ENCODE measurements around the gene MPPED2.

DNA sequence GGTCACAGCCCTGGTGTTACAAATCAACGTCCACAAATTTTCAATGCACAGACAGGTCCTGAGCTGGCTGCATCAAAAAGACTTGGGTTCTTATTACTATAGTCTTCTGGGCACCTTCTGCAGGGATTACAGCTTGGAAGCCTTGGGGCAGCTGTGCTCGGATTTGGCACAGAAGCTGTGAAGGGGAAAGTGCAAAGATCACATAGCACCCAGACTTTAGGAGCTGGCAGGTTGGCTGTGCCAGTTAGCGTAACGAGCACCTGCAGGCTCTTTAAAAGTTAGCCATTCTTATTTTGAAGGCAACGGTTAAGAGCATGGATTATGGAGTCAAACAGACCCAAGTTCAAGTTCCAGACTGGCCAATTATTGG, 162.9 kb downstream of the MPPED2 start:
- TF ChIP-seq, protein P1, sequence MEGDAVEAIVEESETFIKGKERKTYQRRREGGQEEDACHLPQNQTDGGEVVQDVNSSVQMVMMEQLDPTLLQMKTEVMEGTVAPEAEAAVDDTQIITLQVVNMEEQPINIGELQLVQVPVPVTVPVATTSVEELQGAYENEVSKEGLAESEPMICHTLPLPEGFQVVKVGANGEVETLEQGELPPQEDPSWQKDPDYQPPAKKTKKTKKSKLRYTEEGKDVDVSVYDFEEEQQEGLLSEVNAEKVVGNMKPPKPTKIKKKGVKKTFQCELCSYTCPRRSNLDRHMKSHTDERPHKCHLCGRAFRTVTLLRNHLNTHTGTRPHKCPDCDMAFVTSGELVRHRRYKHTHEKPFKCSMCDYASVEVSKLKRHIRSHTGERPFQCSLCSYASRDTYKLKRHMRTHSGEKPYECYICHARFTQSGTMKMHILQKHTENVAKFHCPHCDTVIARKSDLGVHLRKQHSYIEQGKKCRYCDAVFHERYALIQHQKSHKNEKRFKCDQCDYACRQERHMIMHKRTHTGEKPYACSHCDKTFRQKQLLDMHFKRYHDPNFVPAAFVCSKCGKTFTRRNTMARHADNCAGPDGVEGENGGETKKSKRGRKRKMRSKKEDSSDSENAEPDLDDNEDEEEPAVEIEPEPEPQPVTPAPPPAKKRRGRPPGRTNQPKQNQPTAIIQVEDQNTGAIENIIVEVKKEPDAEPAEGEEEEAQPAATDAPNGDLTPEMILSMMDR (IDR thresholded peaks at IDR 0.05; ENCODE audit: borderline replicate concordance, extremely low read depth, low read length, poor library complexity, severe bottlenecking): no peak
- no peak for TF ChIP-seq EZH2 (IDR thresholded peaks at IDR 0.05; ENCODE audit: borderline replicate concordance, low read depth, low read length, severe bottlenecking)

All from DND-41 (cell line).